Measurements from ENCODE around the gene CLTA.

- TF ChIP-seq NFYA (IDR thresholded peaks at IDR 0.05; ENCODE audit: borderline replicate concordance, low read depth, low read length) (no peak), ATF2 (IDR thresholded peaks at IDR 0.05; ENCODE audit: low read length) (no peak), HSF1 (IDR thresholded peaks at IDR 0.05; ENCODE audit: low read depth, low read length) (no peak), POLR2AphosphoS5 (IDR thresholded peaks at IDR 0.05; ENCODE audit: low read length) (no peak)
- TF ChIP-seq, protein P1, sequence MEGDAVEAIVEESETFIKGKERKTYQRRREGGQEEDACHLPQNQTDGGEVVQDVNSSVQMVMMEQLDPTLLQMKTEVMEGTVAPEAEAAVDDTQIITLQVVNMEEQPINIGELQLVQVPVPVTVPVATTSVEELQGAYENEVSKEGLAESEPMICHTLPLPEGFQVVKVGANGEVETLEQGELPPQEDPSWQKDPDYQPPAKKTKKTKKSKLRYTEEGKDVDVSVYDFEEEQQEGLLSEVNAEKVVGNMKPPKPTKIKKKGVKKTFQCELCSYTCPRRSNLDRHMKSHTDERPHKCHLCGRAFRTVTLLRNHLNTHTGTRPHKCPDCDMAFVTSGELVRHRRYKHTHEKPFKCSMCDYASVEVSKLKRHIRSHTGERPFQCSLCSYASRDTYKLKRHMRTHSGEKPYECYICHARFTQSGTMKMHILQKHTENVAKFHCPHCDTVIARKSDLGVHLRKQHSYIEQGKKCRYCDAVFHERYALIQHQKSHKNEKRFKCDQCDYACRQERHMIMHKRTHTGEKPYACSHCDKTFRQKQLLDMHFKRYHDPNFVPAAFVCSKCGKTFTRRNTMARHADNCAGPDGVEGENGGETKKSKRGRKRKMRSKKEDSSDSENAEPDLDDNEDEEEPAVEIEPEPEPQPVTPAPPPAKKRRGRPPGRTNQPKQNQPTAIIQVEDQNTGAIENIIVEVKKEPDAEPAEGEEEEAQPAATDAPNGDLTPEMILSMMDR (IDR thresholded peaks at IDR 0.05 in 2 of 3, conservative IDR thresholded peaks at IDR 0.05 in 1 of 3; ENCODE audit: control insufficient read depth in 2 of 3, extremely low read depth in 1 of 3, insufficient read depth in 1 of 3, low read depth in 3 of 3, low read length in 3 of 3): no peak
Measured at GRCh38 chr9:36158122-36158521, 32.6 kb upstream of the CLTA start.
